NT2/D1 (cell line): ENCODE data around the gene TTC23.

Experiments
- DNase-seq: peaks from one replicate; pipeline ENCODE4 v3.0.0-alpha.2; 2011; ENCODE audit warnings: low read depth, low spot score
- H3K27me3 ChIP-seq: 2 replicates; pipeline ENCODE4 v1.6.0; 2011; ENCODE audit warnings: mild to moderate bottlenecking; ENCODE audit not compliant: insufficient read length, insufficient read depth
- H3K36me3 ChIP-seq: 2 replicates; pipeline ENCODE4 v1.6.1; 2011; ENCODE audit warnings: mild to moderate bottlenecking, low read length, mixed read lengths; ENCODE audit not compliant: insufficient read depth, insufficient read length
- H3K4me1 ChIP-seq: 2 replicates; pipeline ENCODE4 v1.5.1; 2011; ENCODE audit not compliant: insufficient read depth, insufficient read length
- H3K4me3 ChIP-seq: 2 replicates; pipeline ENCODE4 v1.5.1; 2011; ENCODE audit warnings: low read depth; ENCODE audit not compliant: insufficient read length
- H3K9ac ChIP-seq: 2 replicates; pipeline ENCODE4 v1.6.0; 2011; ENCODE audit warnings: low read depth; ENCODE audit not compliant: insufficient read length
- H3K9me3 ChIP-seq: 2 replicates; pipeline ENCODE4 v1.5.1; 2011; ENCODE audit warnings: mild to moderate bottlenecking, low read length; ENCODE audit not compliant: insufficient read depth
- SUZ12 ChIP-seq: IDR thresholded peaks from 2 replicates; pipeline ENCODE4 v1.6.1; 2011; ENCODE audit not compliant: insufficient read length, insufficient read depth; ENCODE audit errors: extremely low read depth
- YY1 ChIP-seq: IDR thresholded peaks from 2 replicates; pipeline ENCODE4 v1.6.1; 2011; ENCODE audit not compliant: insufficient read length, insufficient read depth
- ZNF274 ChIP-seq: IDR thresholded peaks from 2 replicates; pipeline ENCODE4 v1.6.1; 2011; ENCODE audit warnings: mild to moderate bottlenecking, low read depth, low read length

Gene TTC23

DNA sequence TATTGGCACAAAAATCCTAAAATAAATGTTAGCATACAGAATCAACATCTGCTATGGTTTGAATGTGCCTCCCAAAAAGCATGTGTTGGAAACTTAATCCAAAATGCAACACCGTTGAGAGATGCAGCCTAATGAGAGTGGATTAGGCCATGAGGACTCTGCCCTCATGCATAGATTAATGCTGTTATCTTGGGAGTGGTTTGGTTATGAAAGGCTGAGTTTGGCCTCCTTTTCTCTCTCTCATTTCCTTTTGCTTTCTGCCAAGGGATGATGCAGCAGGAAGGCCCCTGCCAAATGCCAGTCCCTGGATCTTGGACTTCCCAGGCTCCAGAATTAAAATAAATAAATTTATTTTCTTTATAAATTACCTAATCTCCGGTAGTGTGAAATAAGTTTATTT lies 95.1 kb downstream of the TTC23 start:
- no peaks in the 10 kb centered on the region for H3K27me3 ChIP-seq
- no peak overlapping the region for H3K9ac ChIP-seq
- TF ChIP-seq YY1 (no peak), SUZ12 (no peak), ZNF274 (no peak)
- H3K4me3 ChIP-seq = no peak overlapping the region
- DNase-seq = no peak
- H3K4me1 ChIP-seq = no peaks in the 10 kb centered on the region
- peaks cover 40% of the 10 kb centered on the region for H3K36me3 ChIP-seq
- H3K9me3 ChIP-seq = no peaks in the 10 kb centered on the region

DNA sequence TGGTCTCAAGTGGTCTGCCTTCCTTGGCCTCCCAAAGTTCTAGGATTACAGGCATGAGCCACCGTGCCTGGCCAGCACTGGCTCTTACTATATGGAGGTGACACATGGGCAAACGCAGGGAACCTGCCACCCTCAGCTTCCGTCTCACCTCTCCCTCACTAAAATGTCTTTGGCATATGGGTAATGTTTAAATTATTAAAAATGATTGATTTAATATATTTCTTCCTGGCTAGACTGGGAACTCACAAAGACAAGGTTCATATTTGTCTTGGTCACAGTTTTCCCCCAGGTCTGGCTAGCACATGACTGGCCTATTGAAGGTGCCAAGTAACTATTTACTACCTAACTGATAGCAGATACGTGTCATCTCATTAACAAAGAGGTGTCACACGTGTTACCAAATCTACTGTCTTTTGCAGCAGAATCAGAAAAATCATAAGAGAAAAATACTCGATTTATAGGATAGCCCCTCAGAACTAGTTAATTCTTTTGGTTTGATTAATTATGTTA lies 96.3 kb downstream of the TTC23 start:
- TF ChIP-seq ZNF274 (no peak), YY1 (no peak)
- peaks cover 36% of the 10 kb centered on the region for H3K36me3 ChIP-seq
- no peak overlapping the region for H3K4me3 ChIP-seq
- DNase-seq = no peak
- no peaks in the 10 kb centered on the region for H3K4me1 ChIP-seq
- H3K9ac ChIP-seq = no peak overlapping the region
- H3K27me3 ChIP-seq = no peaks in the 10 kb centered on the region
- H3K9me3 ChIP-seq = no peaks in the 10 kb centered on the region

DNA sequence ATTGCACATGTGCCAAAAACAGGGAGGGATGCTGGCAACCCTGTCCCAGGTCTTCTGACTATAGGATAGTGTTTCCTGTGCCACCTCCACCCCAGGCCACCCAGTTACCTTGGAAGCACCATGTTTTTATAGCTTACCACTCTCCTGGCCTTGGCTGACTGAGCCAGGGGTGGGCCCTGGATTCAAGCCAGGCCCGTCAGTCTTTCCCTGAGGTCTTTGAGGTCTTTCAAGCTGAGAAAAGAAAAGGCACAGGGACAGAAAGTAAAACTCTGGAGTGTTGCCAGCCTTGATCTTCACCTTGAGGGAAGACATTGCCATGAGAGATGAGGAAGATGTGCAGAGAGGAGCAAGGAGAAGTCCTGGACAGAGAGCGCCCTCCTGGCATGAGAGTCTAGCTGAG lies 98.2 kb downstream of the TTC23 start:
- H3K4me3 ChIP-seq = no peak overlapping the region
- no peak for TF ChIP-seq ZNF274
- no peak for TF ChIP-seq SUZ12
- no peak for TF ChIP-seq YY1
- H3K36me3 ChIP-seq = peaks cover 46% of the 10 kb centered on the region
- H3K4me1 ChIP-seq = no peaks in the 10 kb centered on the region
- H3K27me3 ChIP-seq = no peaks in the 10 kb centered on the region
- DNase-seq = no peak
- H3K9ac ChIP-seq = no peak overlapping the region
- H3K9me3 ChIP-seq = no peaks in the 10 kb centered on the region

DNA sequence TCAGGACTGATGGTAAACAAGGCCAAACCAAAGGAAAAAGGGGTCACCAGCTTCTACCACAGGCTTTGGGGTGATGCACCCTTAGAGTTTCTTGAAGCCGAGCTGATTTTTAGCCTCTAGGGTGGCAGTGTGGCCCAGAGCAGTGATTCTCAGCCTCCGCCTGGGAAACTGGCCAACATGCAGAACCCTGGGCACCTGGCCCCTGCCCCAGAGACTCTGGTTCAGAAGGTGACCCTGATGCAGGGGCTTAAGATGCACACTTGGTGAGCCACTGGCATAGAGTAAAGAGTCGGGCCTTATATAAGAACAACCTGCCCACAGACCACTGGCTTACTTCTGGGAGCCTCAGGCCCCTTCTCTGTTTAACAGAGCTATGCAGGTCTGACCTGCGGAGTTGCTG lies 100.0 kb downstream of the TTC23 start:
- H3K36me3 ChIP-seq = peaks cover 44% of the 10 kb centered on the region

DNA sequence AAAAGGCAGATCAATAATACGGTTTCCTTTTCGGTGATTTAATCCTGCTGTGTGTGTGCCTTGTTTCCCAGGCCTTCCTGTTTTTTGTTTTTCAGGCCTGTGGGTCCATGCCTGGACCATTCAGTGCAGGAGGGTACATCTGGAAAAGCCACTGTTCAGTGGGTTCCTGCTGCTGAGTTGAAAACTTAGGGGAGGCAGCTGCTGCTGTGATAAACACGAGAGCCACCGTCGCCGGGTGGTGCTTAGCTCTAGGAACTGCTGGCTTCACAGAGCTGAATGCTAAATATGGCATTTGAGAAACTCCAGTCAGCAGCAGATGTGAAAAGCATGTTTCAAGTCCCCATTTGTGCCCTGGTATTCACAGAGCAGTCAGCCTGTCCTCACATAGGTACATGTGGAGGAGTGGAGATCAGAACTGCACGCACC lies 100.5 kb downstream of the TTC23 start:
- Histone ChIP-seq H3K4me3 (no peak overlapping the region), H3K4me1 (peaks cover under 1% of the 10 kb centered on the region), H3K36me3 (peaks cover 44% of the 10 kb centered on the region), H3K9ac (peak overlapping the region; percentile 28), H3K27me3 (no peaks in the 10 kb centered on the region), H3K9me3 (no peaks in the 10 kb centered on the region)
- DNase-seq = no peak
- TF ChIP-seq SUZ12 (no peak), YY1 (no peak), ZNF274 (no peak)

More for the DNA sequence above, 100.0 kb downstream of the TTC23 start:
- DNase-seq = no peak
- Histone ChIP-seq H3K9ac (no peak overlapping the region), H3K4me1 (no peaks in the 10 kb centered on the region), H3K4me3 (no peak overlapping the region), H3K27me3 (no peaks in the 10 kb centered on the region), H3K9me3 (no peaks in the 10 kb centered on the region)
- TF ChIP-seq SUZ12 = no peak
- no peak for TF ChIP-seq ZNF274
- TF ChIP-seq YY1 = no peak

DNA sequence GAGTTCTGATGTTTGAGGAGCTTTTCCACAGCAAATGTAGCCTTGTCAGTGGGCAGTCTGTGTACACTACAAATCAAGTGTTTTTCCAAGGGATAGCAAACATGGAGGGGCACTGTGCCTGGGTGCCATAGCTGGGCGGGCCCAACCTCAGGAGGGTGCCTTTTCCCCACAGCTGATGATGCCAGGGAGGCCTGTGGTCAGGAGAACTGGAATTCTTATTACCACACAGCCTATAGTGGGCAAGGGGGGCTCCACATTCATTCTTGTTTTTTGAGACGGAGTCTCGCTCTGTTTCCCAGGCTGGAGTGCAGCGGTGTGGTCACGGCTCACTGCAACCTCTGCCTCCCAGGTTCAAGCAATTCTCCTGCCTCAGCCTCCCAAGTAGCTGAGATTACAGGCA lies 102.7 kb downstream of the TTC23 start:
- H3K9me3 ChIP-seq = no peaks in the 10 kb centered on the region
- TF ChIP-seq SUZ12 (no peak), ZNF274 (no peak), YY1 (no peak)
- no peak for DNase-seq
- H3K36me3 ChIP-seq = peaks cover 39% of the 10 kb centered on the region
- H3K27me3 ChIP-seq = no peaks in the 10 kb centered on the region
- no peak overlapping the region for H3K4me3 ChIP-seq
- peaks cover 3% of the 10 kb centered on the region for H3K4me1 ChIP-seq
- H3K9ac ChIP-seq = no peak overlapping the region

DNA sequence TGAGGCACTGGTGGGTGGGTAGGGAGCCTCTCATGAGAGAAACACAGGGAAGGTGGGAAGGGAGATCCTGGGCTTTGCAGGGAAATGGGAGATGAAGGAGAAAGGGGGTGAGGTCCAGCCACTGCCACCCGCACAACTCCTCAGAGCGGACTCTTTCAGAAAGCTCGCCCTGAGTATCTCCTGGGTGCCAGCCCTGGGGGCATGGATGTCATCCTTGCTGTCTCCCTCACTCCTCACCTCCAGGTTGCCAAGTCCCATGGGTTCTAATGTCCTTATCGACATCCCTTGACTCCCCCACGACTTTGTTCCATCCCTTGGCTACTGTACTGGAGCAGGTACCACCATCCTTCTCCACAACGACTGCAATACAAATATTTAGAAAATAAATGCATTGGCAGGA lies 103.6 kb downstream of the TTC23 start:
- Histone ChIP-seq H3K27me3 (no peaks in the 10 kb centered on the region), H3K4me1 (peaks cover 3% of the 10 kb centered on the region), H3K4me3 (no peak overlapping the region), H3K9me3 (no peaks in the 10 kb centered on the region), H3K9ac (no peak overlapping the region), H3K36me3 (peaks cover 32% of the 10 kb centered on the region)
- TF ChIP-seq SUZ12 = no peak
- TF ChIP-seq YY1 = no peak
- TF ChIP-seq ZNF274 = no peak
- no peak for DNase-seq

DNA sequence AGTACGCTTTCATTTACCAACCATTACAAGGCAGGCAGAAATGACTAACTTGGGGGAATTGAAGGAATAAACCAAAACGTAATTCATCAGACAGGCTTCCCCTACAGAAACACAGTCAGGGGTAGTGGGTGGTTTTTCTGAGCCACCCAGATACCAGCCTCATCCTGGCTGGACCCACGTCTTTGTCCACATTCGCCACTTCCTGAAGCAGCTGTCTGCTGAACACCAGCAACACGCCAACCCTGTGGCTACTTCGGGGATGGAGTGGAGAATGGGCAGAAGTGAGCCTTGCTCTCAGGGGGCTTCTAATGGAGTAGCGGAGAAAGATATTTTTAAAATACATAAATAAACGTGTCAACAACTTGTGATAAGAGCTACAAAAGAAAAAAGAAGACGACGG lies 104.4 kb downstream of the TTC23 start:
- H3K9ac ChIP-seq = no peak overlapping the region
- peaks cover 28% of the 10 kb centered on the region for H3K36me3 ChIP-seq
- H3K27me3 ChIP-seq = no peaks in the 10 kb centered on the region
- peaks cover 3% of the 10 kb centered on the region for H3K4me1 ChIP-seq
- H3K4me3 ChIP-seq = no peak overlapping the region
- DNase-seq = no peak
- TF ChIP-seq SUZ12 = no peak
- TF ChIP-seq ZNF274 = no peak
- TF ChIP-seq YY1 = no peak
- H3K9me3 ChIP-seq = no peaks in the 10 kb centered on the region
